Esophagus (tissue), 2 donors: Measurements from ENCODE around the gene FAM83F. TPM values are rescaled to one million over a fixed set of nuclear protein-coding genes. Genes with fewer than 3 reads are reported as not detected.

Experiments used
- H3K27ac ChIP-seq, 2 donors: one replicate each; pipeline ENCODE4 v1.5.1; 2013; ENCODE audit warnings: low read depth in 2 of 2, mild to moderate bottlenecking in 2 of 2, inconsistent platforms in 1 of 2, low read length in 1 of 2, moderate library complexity in 1 of 2
- H3K27me3 ChIP-seq, 2 donors: one replicate each; pipeline ENCODE4 v1.6.1; 2013; ENCODE audit warnings: low read length in 2 of 2, control low read depth in 1 of 2, mild to moderate bottlenecking in 1 of 2; ENCODE audit not compliant: insufficient read depth in 2 of 2, control insufficient read depth in 1 of 2
- H3K36me3 ChIP-seq, 2 donors: one replicate each; pipeline ENCODE4 v1.6.1; 2013; ENCODE audit warnings: low read length in 1 of 2; ENCODE audit not compliant: control insufficient read depth in 2 of 2, insufficient read depth in 2 of 2
- H3K4me1 ChIP-seq, 2 donors: one replicate each; pipeline ENCODE4 v1.6.1; 2013; ENCODE audit warnings: low read length in 1 of 2; ENCODE audit not compliant: control insufficient read depth in 2 of 2, insufficient read depth in 2 of 2
- H3K4me3 ChIP-seq, 2 donors: one replicate each; pipeline ENCODE4 v1.5.1; 2013; ENCODE audit warnings: low read length in 2 of 2, mild to moderate bottlenecking in 2 of 2, low read depth in 1 of 2, moderate library complexity in 1 of 2
- H3K9me3 ChIP-seq, 2 donors: one replicate each; pipeline ENCODE4 v1.6.1; 2013; ENCODE audit warnings: mild to moderate bottlenecking in 2 of 2, low read depth in 1 of 2, low read length in 1 of 2, moderate library complexity in 1 of 2; ENCODE audit not compliant: control insufficient read depth in 2 of 2, insufficient read depth in 1 of 2
- WGBS, 2 donors: extraction: QIAGEN DNeasy Blood & Tissue Kit; methylation state at CpG; one replicate each; pipeline ENCODE4 v1.1.7; 2013; 5-methylcytosine and 5-hydroxymethylcytosine counted together
- polyA plus RNA-seq, 2 donors: library from polyadenylated mRNA; stranded (reverse); fragments of 200-250 nt; gene quantifications; one replicate each; pipeline ENCODE4 v1.2.3, GENCODE V29; 2013
- donor health status: healthy with polysubstance abuse.
- donor health status: Bipolar disorder and iron deficiency.

Gene FAM83F
- polyA plus RNA-seq, 2 donors = 8.6 to 12.9 TPM

GRCh38 chr22:39999144-39999757 is 4.5 kb downstream of the FAM83F start:
- Histone ChIP-seq H3K4me1 (peaks cover 8 to 16% of the 10 kb centered on the region in 2 donors), H3K9me3 (no peaks in the 10 kb centered on the region), H3K36me3 (no peaks in the 10 kb centered on the region), H3K27me3 (peaks cover 0 to 2% of the 10 kb centered on the region in 2 donors), H3K27ac (peak overlapping the region; percentile 29 to 45), H3K4me3 (no peak overlapping the region)
- WGBS, 2 donors = 51 to 62% methylated on average over 16 of the region's 16 CpGs

GRCh38 chr22:40000171-40000570 is 5.4 kb downstream of the FAM83F start:
- H3K4me3 ChIP-seq = no peak overlapping the region
- WGBS, 2 donors = 70 to 76% methylated on average over 5 of the region's 5 CpGs
- H3K4me1 ChIP-seq = peaks cover 4 to 19% of the 10 kb centered on the region in 2 donors
- H3K9me3 ChIP-seq = no peaks in the 10 kb centered on the region
- H3K27me3 ChIP-seq = no peaks in the 10 kb centered on the region
- peak overlapping the region in 1 of 2 donors; percentile 45 for H3K27ac ChIP-seq
- H3K36me3 ChIP-seq = no peaks in the 10 kb centered on the region

- Histone ChIP-seq H3K36me3 (no peaks in the 10 kb centered on the region), H3K27ac (peak overlapping the region; percentile 49 to 64), H3K27me3 (no peaks in the 10 kb centered on the region), H3K4me1 (peaks cover 4 to 17% of the 10 kb centered on the region in 2 donors), H3K9me3 (no peaks in the 10 kb centered on the region), H3K4me3 (no peak overlapping the region)
- WGBS, 2 donors = 49 to 65% methylated on average over 4 of the region's 4 CpGs
These were observed 6.4 kb downstream of the FAM83F start for GRCh38 chr22:40001106-40001505.

GRCh38 chr22:40001800-40002577 is 7.2 kb downstream of the FAM83F start:
- H3K27ac ChIP-seq = peak overlapping the region; percentile 49 to 76
- no peaks in the 10 kb centered on the region for H3K36me3 ChIP-seq
- no peak overlapping the region for H3K4me3 ChIP-seq
- WGBS, 2 donors = 42 to 57% methylated on average over 14 of the region's 14 CpGs
- peaks cover 4 to 20% of the 10 kb centered on the region in 2 donors for H3K4me1 ChIP-seq
- no peaks in the 10 kb centered on the region for H3K27me3 ChIP-seq
- no peaks in the 10 kb centered on the region for H3K9me3 ChIP-seq

- Histone ChIP-seq H3K36me3 (no peaks in the 10 kb centered on the region), H3K9me3 (no peaks in the 10 kb centered on the region), H3K27me3 (no peaks in the 10 kb centered on the region), H3K4me1 (peaks cover 4 to 20% of the 10 kb centered on the region in 2 donors), H3K4me3 (no peak overlapping the region), H3K27ac (peak overlapping the region in 1 of 2 donors; percentile 17)
- 62 to 66% methylated on average over 6 of the region's 6 CpGs for WGBS, 2 donors
These were observed 8.4 kb downstream of the FAM83F start for GRCh38 chr22:40002935-40003715.

GRCh38 chr22:40004836-40005235 is 10.1 kb downstream of the FAM83F start:
- H3K36me3 ChIP-seq = no peaks in the 10 kb centered on the region
- WGBS, 2 donors = 44 to 52% methylated on average over 6 of the region's 6 CpGs
- no peak overlapping the region for H3K4me3 ChIP-seq
- H3K27me3 ChIP-seq = no peaks in the 10 kb centered on the region
- no peaks in the 10 kb centered on the region for H3K9me3 ChIP-seq
- H3K4me1 ChIP-seq = peaks cover 0 to 23% of the 10 kb centered on the region in 2 donors
- H3K27ac ChIP-seq = peak overlapping the region; percentile 37 to 58

GRCh38 chr22:40006641-40007040 is 11.9 kb downstream of the FAM83F start:
- 40 to 74% methylated on average over 8 of the region's 8 CpGs for WGBS, 2 donors
- H3K27me3 ChIP-seq = no peaks in the 10 kb centered on the region
- H3K4me1 ChIP-seq = peaks cover 0 to 26% of the 10 kb centered on the region in 2 donors

GRCh38 chr22:40007853-40008710 is 13.3 kb downstream of the FAM83F start:
- H3K27ac ChIP-seq = peak overlapping the region in 1 of 2 donors; percentile 77
- H3K4me3 ChIP-seq = no peak overlapping the region
- no peaks in the 10 kb centered on the region for H3K36me3 ChIP-seq
- 55 to 61% methylated on average over 27 of the region's 27 CpGs for WGBS, 2 donors
- no peaks in the 10 kb centered on the region for H3K9me3 ChIP-seq
- no peaks in the 10 kb centered on the region for H3K27me3 ChIP-seq
- peaks cover 0 to 23% of the 10 kb centered on the region in 2 donors for H3K4me1 ChIP-seq

More at GRCh38 chr22:40006641-40007040, 11.9 kb downstream of the FAM83F start:
- Histone ChIP-seq H3K9me3 (no peaks in the 10 kb centered on the region), H3K36me3 (no peaks in the 10 kb centered on the region), H3K27ac (peak overlapping the region; percentile 71 to 81), H3K4me3 (no peak overlapping the region)
